Measurements from ENCODE around the gene TRMT6.
A peak's percentile ranks its signal among the peaks of the same experiment; 100 is the strongest.

Gene TRMT6

DNA sequence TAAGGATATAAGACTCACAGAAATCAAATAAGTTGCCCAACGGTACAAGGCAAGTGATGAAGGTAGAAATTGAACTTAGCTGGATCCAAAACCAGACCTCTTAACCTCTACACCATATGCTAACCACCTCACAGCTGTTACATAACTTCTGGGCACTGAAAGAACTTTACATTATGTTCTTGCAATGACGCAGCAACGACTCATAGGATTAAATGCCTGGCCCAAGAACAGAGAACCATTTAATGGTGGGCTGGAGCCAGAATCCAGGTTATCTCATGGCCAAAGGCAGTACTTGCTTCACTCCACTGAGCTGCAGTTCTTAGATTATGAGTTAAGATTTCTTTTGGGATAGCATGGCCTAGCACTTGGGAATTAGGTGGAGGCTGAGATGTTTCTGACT, 4.4 kb downstream of the TRMT6 start:
- DNase-seq, result no peak

DNA sequence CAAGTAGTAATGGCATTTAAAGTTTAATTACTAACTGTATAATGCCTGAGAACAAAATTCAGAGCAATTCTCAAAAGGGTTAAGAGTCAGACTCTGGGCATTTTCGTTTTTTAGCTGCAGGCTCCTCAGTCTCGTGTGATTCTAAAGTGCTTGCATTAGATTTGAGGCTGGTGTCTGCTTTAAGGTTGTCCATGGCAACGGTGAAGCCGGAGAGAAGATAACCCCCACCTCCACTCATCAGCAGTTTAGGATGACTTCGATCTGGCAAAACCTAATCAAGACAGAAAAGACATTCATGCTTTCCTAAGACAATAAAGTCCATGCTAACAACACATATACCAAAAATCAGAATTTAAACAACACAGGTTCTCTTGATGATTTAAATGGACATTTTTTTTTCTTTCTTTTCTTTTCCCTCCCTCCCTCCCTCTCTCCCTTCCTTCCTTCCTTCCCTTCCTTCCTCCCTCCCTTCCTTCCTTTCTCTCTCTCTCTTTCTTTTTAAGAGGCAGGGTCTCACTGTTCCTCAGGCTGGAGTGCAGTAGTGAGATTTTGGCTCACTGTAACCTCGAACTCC, 11.8 kb downstream of the TRMT6 start:
- no peak for DNase-seq

DNA sequence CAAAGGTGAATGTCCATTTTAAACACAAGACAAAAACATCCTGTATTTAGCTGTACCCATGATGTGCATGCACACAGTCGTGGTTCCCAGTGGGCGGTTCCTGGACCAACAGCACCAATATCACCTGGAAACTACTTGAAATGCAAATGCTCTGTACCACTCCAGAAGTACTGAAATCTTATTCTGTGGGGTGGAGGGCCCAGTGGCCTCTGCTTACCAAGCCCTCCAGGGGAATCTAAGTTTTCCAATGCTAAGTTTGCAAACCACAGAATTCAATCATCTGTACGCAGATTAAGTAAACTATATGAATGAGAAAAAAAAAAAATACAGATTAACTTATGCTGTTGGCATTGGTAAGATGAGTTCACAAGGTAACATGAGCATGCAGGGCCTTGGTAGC, 14.1 kb downstream of the TRMT6 start:
- DNase-seq, result no peak

DNA sequence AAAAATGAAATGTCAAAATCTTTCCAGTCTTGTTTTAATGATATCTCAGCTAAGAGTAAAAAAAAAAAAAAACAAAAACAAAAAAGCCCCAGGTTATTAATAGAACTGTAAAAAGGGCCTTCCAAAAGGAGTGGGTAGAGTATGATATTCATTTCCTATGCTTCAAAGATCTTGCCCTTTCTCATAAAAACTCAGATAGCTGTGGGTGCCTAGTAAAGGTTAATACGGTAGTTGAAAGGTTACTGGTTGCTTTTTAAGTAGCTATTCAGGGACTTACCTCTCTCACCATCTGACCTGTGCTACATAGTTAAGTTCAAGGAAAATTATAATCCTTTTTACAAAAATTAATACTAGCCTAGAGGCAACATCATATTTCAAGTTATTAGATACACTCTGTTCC, 14.9 kb downstream of the TRMT6 start:
- no peak for DNase-seq

DNA sequence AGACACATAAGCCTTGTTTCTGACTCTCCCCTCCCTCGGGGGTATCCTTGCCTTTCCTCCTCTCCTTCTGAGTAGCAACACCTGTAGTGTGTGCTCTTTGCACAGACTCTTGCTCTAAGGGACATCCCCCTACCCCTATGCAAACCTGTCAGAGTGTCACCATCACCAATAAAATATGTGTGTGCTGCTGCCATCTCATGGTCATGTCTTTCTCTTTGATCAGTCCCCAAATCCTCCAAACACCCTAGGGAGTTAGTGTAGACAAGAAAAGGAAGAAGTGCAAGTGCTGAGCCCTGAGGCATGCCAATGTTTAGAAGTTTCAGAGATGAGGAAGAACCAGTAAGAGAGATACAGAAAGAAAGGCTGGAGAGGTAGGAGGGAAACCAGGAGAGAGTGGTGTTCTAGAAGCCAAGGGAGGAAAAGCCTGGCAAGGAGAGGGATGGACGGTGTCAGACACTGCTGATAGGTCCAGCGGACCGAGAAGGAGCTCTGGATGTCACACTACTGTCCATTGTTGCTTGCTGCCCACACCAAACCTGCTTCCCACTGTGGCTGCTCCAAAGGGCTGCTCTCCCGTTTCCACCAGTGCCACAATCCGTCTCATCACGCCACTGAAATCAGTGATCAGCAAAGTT, 16.4 kb downstream of the TRMT6 start:
- peak; percentile 7 for DNase-seq

DNA sequence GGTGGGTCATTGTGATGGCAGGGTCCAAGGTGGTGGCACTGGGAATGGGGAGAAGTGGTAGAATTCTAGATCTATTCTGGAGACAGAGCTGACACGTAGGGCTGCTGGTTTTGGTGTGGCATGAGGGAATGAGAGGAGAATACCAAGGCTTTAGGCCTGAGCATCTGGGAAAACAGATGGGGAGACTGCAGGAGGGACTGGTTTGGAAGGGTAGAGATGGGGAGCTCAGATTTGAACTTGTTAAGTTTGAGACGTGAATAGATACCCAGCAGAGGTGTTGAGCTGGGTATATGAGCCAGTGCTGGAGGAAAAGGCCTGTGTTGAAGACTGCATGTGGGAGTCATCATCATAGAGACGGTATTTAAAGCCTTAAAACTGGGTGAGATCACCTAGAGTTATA, 17.5 kb downstream of the TRMT6 start:
- DNase-seq, result no peak

DNA sequence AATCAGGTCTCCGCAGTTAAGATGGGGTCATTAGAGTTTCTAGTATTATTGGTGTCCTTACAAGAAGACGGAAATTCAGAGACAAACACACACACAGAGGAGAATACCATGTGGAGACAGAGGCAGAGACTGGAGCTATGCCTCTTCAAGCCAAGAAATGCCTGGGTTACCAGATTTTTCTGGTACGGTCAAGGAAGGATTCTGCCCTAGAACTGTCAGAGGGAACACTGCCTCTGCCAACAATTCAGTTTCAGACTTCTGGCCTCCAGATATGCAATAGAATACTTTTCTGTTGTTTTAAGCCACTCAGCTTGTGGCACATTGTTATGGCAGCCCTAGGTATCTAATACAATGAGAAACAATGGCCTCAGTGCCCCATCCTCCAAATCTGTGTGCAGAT, 18.9 kb downstream of the TRMT6 start:
- no peak for DNase-seq

DNA sequence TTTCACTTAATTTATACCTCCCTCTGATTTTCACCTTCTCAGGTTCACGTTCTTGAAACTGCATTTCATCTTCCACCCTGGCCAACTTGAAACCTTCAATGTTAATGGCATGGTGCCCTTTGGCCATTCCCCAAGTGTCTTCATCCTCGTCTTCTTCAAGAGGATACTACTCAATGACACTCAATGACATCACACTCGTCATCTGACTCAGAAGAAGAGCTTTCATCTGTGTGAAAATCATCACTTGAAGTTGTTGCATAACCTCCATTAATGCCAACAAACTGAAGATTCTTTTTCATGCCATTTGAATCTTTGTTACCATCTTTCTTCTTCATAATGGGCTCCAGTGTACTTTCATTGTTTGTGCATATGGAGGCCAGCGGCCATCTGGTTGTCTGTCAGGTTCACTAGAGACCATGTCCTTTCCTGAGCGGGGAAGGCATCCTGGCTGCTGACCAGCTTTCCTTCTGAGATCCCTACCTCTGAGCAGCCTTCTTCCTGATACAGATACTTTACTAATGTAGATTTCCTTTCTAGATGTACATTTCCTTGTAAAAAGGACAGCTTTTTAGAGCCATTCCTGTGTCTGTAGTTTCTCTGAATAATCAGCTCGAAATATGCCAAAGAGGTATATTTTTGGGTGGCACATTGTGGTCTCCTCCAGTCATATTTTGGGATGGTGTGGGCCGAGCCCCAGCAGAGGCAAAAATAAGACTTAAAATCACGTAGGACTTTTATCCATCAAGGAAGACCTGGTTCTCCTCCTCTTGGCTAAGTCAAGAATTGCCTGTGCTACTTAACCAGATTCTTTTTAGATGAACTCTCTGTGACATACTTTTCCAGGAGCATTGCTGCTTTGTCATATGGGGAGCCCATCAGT, 21.3 kb downstream of the TRMT6 start:
- DNase-seq, result no peak

DNA sequence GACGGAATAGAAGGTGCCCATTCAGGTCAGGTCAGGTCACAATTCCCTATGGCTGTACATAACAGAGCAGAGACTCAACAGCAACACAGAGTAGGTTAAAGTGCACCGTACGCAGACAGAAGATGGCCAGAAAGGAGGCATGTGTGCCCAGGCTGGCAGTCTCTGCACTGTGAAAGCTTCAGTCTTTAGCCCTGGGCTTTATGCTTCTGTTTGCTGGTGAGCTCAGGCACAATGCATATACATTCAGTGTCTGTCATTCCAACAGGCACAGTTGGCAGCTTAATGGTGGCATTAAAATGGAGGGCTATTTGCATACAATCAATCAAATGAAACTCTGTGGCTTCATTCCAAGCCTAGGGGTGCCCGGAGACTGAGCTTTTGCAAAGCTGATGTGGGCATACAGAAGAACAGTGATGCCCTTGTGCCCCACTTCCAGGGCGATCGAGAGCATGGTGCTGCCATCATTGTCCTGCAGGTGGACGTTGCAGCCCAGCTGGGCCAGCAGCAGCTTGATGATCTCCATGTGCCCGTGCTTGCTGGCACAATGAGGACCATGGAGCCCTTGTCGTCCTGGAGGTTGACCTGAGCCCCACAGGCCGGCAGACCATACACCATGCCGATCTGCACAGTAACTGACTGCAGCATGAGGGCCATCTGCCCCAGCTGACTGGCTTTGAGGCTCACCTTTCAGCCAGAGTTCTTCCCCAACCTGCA, 22.4 kb downstream of the TRMT6 start:
- no peak for DNase-seq

DNA sequence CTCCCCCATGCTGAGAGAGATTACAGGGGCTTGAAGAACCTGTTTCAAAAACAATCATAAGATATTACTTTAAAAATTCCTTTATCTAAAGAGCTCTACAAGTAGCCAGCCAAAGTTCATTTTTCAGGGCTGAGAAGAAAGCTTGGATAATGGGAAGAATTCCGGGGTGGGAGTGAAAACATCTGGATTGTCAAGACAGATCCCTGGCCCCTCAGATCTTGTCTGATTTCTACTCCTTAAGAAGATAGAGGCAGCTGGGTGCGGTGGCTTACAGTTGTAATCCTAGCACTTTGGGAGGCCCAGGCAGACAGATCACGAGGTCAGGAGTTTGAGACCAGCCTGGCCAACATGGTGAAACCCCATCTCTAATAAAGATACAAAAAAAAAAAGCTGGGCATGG, 24.8 kb downstream of the TRMT6 start:
- DNase-seq, result no peak

DNA sequence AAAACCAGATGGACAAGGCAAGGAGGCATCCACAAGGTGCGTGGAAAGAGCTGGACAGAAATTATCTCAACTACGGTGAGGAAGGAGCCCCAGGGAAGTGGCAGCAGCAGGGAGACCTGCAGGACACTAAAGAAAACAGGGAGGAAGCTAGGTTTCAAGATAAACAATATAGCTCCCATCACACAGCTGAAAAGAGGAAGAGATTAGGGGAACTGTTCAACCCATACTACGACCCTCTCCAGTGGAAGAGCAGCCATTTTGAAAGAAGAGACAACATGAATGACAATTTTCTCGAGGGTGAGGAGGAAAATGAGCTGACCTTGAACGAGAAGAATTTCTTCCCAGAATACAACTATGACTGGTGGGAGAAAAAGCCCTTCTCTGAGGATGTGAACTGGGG, 26.8 kb downstream of the TRMT6 start:
- no peak for DNase-seq

DNA sequence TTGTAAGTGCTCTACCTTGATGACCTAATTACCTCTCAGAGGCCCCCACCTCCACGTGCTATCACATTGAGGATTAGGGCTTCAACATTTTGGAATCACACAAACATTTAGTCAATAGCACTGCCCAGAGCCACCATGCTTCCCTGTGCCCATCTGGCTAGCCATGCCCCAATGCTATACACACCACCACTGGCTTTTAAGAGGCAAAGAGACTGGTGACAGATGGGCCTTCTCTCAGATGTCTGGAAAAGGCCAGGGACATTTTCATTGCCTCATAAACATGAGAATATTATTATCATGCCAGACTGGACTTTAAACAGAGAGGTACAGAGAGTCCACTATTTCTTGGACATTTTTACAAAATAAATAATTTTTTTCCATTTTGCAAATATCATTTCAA, 29.8 kb downstream of the TRMT6 start:
- no peak for DNase-seq

DNA sequence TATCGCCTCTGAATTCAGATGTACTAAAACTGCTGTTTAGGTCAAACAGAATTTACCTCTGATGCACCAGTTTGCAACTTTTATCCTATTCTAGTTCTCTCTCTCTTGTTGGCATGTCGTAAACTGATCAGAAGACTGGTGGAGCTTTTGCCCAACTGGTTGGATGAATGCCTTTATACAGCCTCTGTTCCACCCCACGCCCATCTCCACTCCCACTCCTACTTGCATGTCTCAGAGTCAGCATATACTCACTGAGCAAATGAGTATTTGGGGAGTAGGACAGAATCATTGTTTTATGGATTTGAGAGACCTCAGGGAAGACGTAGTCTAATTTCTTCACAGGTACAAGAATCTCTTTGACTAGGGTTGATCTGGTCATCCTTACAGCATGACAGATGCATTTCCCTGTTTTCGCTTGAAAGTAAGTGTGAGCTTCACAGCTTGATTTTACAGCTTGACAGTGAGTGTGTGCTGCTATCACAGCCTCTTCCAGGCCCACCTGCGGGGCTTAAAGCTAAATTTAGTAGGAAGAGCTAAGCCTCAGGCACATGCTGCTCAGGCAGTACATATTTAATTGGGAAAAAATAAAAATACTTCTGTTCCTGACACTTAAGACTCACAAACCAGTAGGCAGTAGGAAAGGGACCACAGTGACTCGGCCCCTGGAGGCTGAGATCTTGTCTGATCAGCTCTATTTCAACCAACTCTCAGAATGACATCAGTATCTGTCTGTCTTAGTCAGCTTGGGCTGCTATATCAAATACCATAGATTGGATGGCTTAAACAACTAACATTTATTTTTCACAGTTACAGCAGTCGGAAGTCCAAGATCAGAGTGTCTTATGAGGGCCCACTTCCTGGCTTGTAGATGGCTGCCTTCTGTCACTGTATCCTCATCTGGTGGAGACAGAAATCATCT, 30.4 kb downstream of the TRMT6 start:
- peak; percentile 15 for DNase-seq

DNA sequence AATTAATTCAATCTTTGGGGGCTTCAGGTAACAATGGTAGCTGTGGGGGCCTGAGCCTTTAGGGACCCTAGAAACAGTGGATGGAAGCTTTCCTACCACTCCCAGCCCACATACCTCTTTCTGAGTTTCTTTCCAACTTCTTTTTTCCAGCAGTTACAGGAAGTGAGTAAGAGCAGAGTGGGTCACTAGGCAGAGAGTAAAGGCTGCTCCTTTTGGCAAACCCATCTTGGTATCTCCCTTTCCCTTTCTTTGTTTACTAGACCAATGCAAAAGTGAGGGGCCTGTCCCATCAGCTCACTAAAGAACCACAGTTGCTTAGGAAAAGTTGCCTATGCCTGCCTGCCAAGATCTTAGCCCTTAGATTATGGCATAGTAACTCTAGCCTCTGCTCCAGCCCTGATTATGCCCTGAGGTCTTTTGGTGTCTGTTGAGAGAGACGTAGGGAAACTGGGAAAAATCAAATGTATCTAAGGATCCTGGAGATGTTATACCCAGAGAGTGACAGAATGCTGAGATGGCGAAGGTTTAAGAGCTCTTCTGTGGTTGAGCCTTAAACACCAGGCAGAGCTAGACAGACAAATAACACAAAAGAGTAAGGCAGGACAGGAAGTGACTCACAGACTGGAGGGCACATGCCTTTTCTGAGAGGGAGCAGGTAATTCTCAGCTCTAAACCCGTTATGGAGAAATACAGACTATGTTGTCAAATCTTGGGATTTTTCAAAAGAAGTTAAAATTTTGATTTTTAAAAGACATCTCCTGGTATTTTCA, 31.3 kb downstream of the TRMT6 start:
- DNase-seq, result peak; percentile 32

DNA sequence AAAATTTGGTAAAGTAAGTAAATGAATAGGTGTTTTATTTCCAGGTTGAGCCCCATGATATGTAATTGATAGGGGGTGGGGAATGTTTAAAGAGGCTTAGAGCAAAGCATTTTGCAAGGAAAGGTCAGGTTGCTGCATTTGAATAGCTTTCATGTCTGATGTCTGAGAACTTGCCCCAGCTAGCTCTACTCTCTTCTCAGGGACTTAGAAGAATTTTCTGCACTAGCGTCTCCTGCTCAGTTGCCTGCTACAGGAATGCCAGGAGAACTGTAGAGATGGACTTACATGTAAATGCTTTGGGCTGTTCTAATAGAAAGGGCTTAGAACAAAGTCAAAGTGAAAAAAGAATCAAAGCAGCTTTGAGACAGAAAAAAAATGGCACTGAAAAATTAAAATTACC, 35.5 kb downstream of the TRMT6 start:
- no peak for DNase-seq

DNA sequence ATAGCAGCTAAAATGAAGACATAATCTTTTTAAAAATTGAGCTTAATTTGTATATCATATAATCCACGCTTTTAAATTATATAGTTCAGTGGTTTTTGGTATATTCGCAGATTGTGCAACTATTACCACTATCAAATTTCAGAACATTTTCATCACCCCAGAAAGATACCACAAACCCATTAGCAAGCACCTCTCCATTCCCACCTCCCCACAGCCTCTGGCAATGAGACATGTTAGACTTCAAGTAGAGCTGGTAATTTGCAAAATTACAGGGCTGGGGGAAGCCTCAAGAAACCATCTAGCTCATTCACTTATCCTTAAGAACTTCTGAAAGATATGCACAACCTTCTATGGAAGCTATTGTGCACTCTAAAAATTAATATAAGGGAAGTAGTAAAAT, 37.2 kb downstream of the TRMT6 start:
- no peak for DNase-seq

DNA sequence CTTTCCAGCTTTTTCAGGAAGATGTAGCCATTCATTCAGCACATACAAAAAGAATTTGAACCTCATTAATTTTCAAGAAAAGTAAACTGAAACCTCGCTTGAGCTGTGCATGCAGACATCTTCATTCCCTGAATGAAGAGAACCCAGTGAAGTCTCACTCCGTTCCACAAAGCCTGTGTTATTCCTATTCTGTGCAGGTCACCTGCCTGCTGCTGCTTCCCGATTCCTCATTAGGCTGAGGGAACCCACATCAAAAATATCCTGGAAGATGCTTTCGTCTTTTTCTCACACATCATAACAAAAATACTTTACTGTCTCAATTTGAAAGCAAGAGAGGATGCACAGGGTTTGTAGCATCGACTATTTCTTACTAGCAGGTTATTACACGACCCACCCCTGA, 40.1 kb downstream of the TRMT6 start:
- DNase-seq, result no peak

DNA sequence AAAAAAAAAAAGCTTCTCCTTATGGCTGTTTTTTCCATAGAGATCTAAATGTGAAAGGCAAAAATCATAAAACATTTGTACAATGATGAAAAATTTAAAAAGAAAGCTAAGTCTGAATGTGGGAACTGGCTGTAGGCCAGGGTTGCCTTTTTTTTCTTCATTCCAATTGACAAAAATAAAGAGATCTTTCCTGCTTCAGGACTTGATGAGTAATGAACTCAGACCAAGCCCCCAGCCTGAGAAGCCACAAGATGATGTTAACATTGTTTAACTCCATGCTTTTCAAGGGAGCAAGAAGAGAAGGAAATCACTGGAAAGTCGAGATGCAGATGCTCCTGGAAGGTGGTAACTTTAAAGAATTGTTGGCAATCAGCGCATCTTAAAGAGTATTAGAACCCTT, 41.4 kb downstream of the TRMT6 start:
- no peak for DNase-seq

DNA sequence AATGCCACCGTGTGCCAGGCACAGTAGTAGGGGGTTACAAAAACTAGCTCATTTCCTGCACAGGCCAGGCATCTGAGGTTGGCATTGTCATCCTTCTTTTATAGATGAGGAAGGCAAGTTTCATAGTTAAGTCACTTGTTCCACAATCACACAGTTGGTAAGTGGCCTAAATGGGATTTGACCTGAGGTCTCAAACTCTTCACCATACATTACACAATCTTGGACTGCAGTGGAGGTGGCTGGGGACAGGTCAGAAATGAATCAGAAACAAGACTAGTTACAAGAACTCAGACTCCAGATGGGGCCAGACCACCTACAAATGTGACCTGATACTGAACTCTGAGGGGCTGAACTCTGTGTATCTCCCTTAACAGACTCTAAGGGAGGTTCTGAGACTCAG, 49.4 kb downstream of the TRMT6 start:
- DNase-seq, result no peak

DNA sequence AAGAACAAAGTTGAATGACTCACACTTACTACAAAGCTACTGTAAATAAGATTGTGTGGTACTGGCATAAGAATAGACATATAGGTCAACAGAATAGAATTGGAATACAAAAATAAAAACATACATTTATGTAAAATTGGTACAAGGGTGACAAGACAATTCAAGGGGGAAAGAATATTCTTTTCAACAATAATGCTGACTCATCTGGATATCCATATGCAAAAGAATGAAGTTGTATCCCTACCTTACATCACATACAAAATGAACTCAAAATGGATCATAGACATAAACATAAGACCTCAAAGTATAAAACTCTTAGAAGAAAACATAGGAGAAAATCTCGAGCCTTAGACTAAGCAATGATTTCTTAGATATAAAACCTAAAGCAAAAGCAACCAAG, 50.9 kb downstream of the TRMT6 start:
- DNase-seq, result no peak

DNA sequence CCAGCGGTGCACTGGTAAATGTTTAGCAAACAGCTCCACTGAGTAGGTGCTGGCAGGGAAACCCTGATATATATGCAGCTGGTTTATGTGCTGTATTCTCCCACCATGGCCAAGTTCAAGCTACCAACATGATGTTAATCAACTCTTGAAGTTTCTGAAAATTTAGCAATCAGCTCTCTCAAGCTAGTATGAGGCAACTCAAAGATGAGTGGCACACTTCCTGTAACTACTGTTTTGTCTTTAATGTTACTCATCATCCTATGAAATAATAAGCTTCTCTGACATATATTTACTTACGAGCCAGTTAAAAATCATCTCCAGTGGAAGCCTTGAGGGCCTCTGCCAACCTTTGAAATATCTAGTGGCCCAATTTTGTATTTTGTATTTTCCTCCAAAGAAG, 54.7 kb downstream of the TRMT6 start:
- DNase-seq, result no peak

DNA sequence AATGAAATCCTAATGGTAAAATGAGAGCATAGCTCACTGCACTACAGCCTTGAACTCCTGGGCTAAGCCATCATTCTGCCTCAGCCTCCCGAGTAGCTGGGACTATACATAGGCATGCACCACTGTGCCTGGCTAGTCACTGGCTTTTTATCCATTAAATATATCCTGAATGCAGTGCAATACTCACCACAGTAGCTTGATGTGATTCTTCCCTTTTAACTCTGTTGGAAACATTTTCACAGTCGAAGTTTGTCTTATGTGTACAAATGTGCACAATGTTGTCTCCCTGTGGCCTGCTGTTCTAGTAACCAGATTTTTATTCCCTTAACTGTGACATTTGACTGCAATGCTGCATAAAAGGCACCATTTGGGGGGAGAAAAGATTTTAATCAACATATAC, 56.7 kb downstream of the TRMT6 start:
- no peak for DNase-seq
